Measurements from ENCODE around the gene CARS1.

GRCh38 chr11:3014057-3014938 lies 42.9 kb downstream of the CARS1 start:
- TF ChIP-seq CTCF (conservative IDR thresholded peaks at IDR 0.05; ENCODE audit: low read length) = no peak
- no peak for TF ChIP-seq EZH2phosphoT487 (IDR thresholded peaks at IDR 0.05; ENCODE audit: borderline replicate concordance)
